Activated naive CD4-positive, alpha-beta T cell treated with anti-CD3 and anti-CD28 coated beads for 36 hours (primary cell): Measurements from ENCODE around the gene RGS16. TPM values are rescaled to one million over a fixed set of nuclear protein-coding genes. Genes with fewer than 3 reads are reported as not detected.

Experiments used
- CTCF ChIA-PET: fragments of 350-600 bp; sonication (Branson Sonifier 250); formaldehyde crosslinking; loops from one replicate; lab custom pipeline; 2021; ENCODE audit warnings: antibody characterized with exemption; lab: Charles Lee
- DNase-seq: peaks from one replicate; pipeline ENCODE4 v3.0.0-alpha.2; 2020
- H3K27ac Mint-ChIP-seq: one replicate; pipeline ENCODE4 v1.8.0; 2021; ENCODE audit warnings: mild to moderate bottlenecking, mixed read lengths
- H3K27me3 Mint-ChIP-seq: one replicate; pipeline ENCODE4 v1.8.0; 2021; ENCODE audit warnings: low read depth, mixed read lengths
- H3K36me3 Mint-ChIP-seq: one replicate; pipeline ENCODE4 v1.8.0; 2021; ENCODE audit warnings: low read depth, mixed read lengths
- H3K4me1 Mint-ChIP-seq: one replicate; pipeline ENCODE4 v1.8.0; 2021; ENCODE audit warnings: low read depth, mixed read lengths
- H3K4me3 Mint-ChIP-seq: one replicate; pipeline ENCODE4 v1.8.0; 2021; ENCODE audit warnings: mild to moderate bottlenecking, moderate library complexity, mixed read lengths
- H3K9me3 Mint-ChIP-seq: one replicate; pipeline ENCODE4 v1.8.0; 2021; ENCODE audit warnings: mixed read lengths
- intact Hi-C: fragments of 100-400 bp; cut with micrococcal nuclease; formaldehyde crosslinking; loops from one replicate; pipeline ENCODE4 v1.15.1; 2023
- total RNA-seq, 2 experiments: library from RNA; stranded (reverse); gene quantifications; one replicate each; pipeline ENCODE4 v1.2.3, GENCODE V29; 2021

The RGS16 gene, protein sequence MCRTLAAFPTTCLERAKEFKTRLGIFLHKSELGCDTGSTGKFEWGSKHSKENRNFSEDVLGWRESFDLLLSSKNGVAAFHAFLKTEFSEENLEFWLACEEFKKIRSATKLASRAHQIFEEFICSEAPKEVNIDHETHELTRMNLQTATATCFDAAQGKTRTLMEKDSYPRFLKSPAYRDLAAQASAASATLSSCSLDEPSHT
- 10 to 100 TPM; 35.3 to 37.3 TPM for total RNA-seq

GRCh38 chr1:182604175-182605164 lies at the start of gene RGS16:
TSS of gene RGS16 (minus strand) at chr1:182604389. CDS start at chr1:182604259, 130 bp downstream.
- Mint-ChIP-seq H3K4me3 (no peak within 1 kb of the TSS), H3K36me3 (no peaks in the 10 kb centered on the region), H3K9me3 (no peaks in the 10 kb centered on the region), H3K27ac (no peak within 1 kb of the TSS), H3K4me1 (peaks cover 45% of the 10 kb centered on the region), H3K27me3 (no peaks in the 10 kb centered on the region)
- CTCF ChIA-PET, result interaction anchor here (0.6 to 28.9 kb wide), 8 partner anchors 8 to 182 kb away, joined by 3 to 797 read pairs (median 5); partner anchors contain the start of gene NPL
- peak; percentile 97 for DNase-seq
- intact Hi-C loops, result loop anchor here (1.0 to 5.0 kb wide), 4 partner anchors 11 to 302 kb away; partner anchors contain the start of gene DHX9

- H3K27me3 Mint-ChIP-seq, result no peaks in the 10 kb centered on the region
- H3K9me3 Mint-ChIP-seq, result no peaks in the 10 kb centered on the region
- CTCF ChIA-PET, result interaction anchor here (0.9 to 1.4 kb wide), 2 partner anchors 59 to 128 kb away, joined by 3 to 8 read pairs; no protein-coding TSS in a partner anchor
- DNase-seq, result no peak
- no peaks in the 10 kb centered on the region for H3K36me3 Mint-ChIP-seq
- intact Hi-C loops, result no loop called here
- H3K4me3 Mint-ChIP-seq, result no peak overlapping the region
- no peak overlapping the region for H3K27ac Mint-ChIP-seq
- peaks cover 7% of the 10 kb centered on the region for H3K4me1 Mint-ChIP-seq
These were observed 49.8 kb upstream of the RGS16 start for GRCh38 chr1:182653986-182654385.

DNA sequence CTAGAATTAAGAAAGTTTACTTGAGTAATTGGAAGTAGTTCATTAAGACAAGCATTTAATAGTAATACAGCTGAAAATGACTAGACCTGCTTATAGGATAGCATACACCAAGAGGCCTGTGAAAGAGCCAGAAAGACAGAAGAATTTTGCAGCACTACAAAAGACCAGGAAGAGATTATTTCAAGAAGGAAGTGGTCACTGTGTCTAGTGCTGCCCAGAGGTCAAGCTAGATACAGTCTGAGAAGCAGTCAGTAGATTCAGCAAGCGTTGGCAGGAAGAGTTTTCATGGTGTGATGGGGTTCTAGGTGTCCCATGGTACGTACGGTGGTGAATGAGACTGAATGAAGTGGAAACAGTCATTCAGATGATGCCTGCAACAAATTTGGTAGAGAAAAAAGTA lies 48.7 kb upstream of the RGS16 start:
- no peaks in the 10 kb centered on the region for H3K36me3 Mint-ChIP-seq
- H3K27me3 Mint-ChIP-seq, result no peaks in the 10 kb centered on the region
- DNase-seq, result no peak
- intact Hi-C loops, result no loop called here
- no peaks in the 10 kb centered on the region for H3K9me3 Mint-ChIP-seq
- peaks cover 7% of the 10 kb centered on the region for H3K4me1 Mint-ChIP-seq
- H3K27ac Mint-ChIP-seq, result no peak overlapping the region
- H3K4me3 Mint-ChIP-seq, result no peak overlapping the region
- CTCF ChIA-PET, result interaction anchor here (0.7 to 1.4 kb wide), 3 partner anchors 10 to 130 kb away, joined by 3 to 8 read pairs (median 4); no protein-coding TSS in a partner anchor

DNA sequence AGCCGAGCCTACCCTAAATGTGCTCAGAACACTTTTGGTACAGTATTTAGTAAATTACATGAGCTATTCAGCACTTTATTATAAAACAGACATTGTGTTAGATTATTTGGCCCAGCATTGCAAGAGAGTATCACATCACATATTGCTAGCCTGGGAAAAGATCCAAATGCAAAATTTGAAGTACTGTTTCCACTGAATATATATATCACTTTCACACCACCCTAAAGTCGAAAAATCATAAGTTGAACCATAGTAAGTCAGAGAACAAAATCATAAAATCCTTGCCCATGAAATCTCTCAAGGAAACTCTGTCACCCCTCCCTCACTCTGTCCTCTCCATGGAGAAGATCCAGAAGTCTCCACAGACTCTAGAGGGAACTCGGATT lies 47.1 kb upstream of the RGS16 start:
- DNase-seq, result no peak
- H3K27me3 Mint-ChIP-seq, result no peaks in the 10 kb centered on the region

GRCh38 chr1:182650678-182651338 lies 46.6 kb upstream of the RGS16 start:
- DNase-seq, result no peak
- peaks cover 7% of the 10 kb centered on the region for H3K4me1 Mint-ChIP-seq
- intact Hi-C loops, result no loop called here
- H3K27ac Mint-ChIP-seq, result no peak overlapping the region
- H3K9me3 Mint-ChIP-seq, result no peaks in the 10 kb centered on the region
- H3K4me3 Mint-ChIP-seq, result no peak overlapping the region
- no peaks in the 10 kb centered on the region for H3K27me3 Mint-ChIP-seq
- CTCF ChIA-PET, result no interaction called here
- no peaks in the 10 kb centered on the region for H3K36me3 Mint-ChIP-seq

More for the DNA sequence above, 47.1 kb upstream of the RGS16 start:
- intact Hi-C loops, result no loop called here
- Mint-ChIP-seq H3K4me3 (no peak overlapping the region), H3K9me3 (no peaks in the 10 kb centered on the region), H3K4me1 (peaks cover 7% of the 10 kb centered on the region), H3K36me3 (no peaks in the 10 kb centered on the region), H3K27ac (no peak overlapping the region)
- CTCF ChIA-PET, result interaction anchor here (0.9 kb wide), 1 partner anchor 52 kb away, joined by 3 read pairs; no protein-coding TSS in a partner anchor

- Mint-ChIP-seq H3K27ac (no peak overlapping the region), H3K9me3 (no peaks in the 10 kb centered on the region), H3K4me3 (no peak overlapping the region), H3K27me3 (no peaks in the 10 kb centered on the region), H3K36me3 (no peaks in the 10 kb centered on the region), H3K4me1 (peaks cover 7% of the 10 kb centered on the region)
- intact Hi-C loops, result no loop called here
- DNase-seq, result no peak
- CTCF ChIA-PET, result interaction anchor here (0.7 kb wide), 1 partner anchor 944 kb away, joined by 3 read pairs; no protein-coding TSS in a partner anchor
These were observed 44.9 kb upstream of the RGS16 start for GRCh38 chr1:182649041-182649440.

- no peak overlapping the region for H3K27ac Mint-ChIP-seq
- CTCF ChIA-PET, result interaction anchor here (0.9 kb wide), 1 partner anchor 10 kb away, joined by 3 read pairs; no protein-coding TSS in a partner anchor
- no peak overlapping the region for H3K4me3 Mint-ChIP-seq
- H3K9me3 Mint-ChIP-seq, result no peaks in the 10 kb centered on the region
- intact Hi-C loops, result no loop called here
- H3K4me1 Mint-ChIP-seq, result peaks cover 7% of the 10 kb centered on the region
- no peaks in the 10 kb centered on the region for H3K36me3 Mint-ChIP-seq
- no peaks in the 10 kb centered on the region for H3K27me3 Mint-ChIP-seq
- DNase-seq, result no peak
These were observed 42.5 kb upstream of the RGS16 start for GRCh38 chr1:182646739-182647138.

DNA sequence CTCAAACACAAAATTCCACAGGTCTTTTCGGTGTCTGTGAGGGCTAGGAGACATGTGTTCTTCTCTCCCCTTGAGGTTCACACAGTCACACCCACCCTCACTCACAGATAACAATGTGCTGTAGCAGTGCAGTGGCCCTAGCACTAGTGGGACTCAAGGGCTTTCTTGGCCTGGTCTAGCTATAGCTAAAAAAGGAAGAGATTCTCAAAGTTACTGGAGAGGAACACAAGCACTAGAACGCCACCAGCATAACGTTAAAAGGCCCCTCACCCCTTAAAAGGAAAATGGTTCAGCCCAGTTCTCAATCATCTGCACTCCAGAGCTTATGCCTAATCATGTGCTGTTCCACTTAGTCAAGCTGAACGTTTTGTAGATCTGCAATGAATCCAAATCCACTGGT lies 40.7 kb upstream of the RGS16 start:
- H3K36me3 Mint-ChIP-seq, result no peaks in the 10 kb centered on the region
- no peaks in the 10 kb centered on the region for H3K9me3 Mint-ChIP-seq
- no peaks in the 10 kb centered on the region for H3K27me3 Mint-ChIP-seq
- H3K4me3 Mint-ChIP-seq, result no peak overlapping the region
- no peak overlapping the region for H3K27ac Mint-ChIP-seq
- CTCF ChIA-PET, result no interaction called here
- intact Hi-C loops, result no loop called here
- no peaks in the 10 kb centered on the region for H3K4me1 Mint-ChIP-seq
- no peak for DNase-seq

DNA sequence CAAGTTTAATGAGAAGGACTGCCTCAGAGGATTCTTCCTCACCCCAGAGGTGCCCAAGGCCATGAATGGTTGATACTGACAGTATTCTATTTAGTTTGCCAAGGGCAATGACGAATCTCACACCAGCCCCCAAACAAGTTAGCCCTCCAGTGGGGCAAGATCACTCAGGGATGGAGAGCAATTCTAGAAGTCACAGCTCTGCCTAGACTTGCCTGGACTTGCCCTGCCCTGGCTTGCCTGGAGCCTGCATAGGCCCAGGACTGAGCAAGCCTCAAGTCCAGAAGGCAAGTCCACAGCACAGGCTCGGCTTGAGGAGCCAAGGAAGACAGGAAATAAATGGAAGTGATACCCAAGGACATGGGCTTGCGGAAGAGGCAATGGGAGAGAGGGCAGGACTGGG lies 39.5 kb upstream of the RGS16 start:
- Mint-ChIP-seq H3K27me3 (no peaks in the 10 kb centered on the region), H3K4me3 (no peak overlapping the region), H3K36me3 (no peaks in the 10 kb centered on the region), H3K27ac (peak overlapping the region; percentile 33), H3K9me3 (no peaks in the 10 kb centered on the region), H3K4me1 (no peaks in the 10 kb centered on the region)
- CTCF ChIA-PET, result interaction anchor here (0.6 kb wide), 1 partner anchor 16 kb away, joined by 4 read pairs; no protein-coding TSS in a partner anchor
- intact Hi-C loops, result no loop called here
- DNase-seq, result no peak

DNA sequence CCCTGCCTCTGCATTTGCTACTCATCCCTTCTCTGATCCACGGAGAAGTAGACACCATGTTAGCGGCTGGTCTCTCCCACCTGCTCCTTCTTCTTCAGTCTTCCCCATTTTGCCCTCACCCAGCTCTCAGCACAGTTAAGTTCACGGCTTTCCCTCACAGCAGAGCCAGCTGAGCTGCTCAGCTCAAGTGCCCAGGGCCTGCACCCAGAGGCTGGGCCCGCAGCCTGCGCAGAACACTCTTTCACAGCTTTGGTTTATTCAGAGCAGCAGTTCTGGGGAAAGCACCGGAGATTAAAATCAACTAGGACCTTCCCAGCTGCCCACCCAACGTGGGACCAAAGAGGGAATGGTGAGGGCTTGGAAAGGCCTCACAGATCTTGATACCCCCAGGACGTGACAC lies 38.3 kb upstream of the RGS16 start:
- no peak overlapping the region for H3K27ac Mint-ChIP-seq
- CTCF ChIA-PET, result interaction anchor here (1.4 kb wide), 1 partner anchor 47 kb away, joined by 11 read pairs; no protein-coding TSS in a partner anchor

DNA sequence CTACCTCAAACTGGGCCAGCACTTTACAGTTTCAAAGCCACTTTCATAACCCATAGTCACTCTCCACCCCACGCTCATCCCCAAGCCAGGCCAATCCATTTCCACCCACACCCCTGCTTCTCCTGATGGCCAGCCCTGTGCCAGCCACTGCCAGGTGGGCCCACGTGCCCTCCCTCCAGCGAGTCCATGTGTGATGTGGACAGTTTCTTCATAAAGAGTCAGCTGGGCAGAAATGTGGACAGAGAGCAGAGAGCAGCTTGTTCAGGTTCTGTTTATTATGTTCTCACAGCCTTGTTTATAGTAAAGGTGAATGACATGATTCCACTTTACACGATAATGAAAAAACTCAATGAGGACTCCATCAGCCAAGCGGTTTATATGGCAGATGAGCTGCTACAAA lies 37.4 kb upstream of the RGS16 start:
- intact Hi-C loops, result no loop called here
- CTCF ChIA-PET, result no interaction called here
- Mint-ChIP-seq H3K4me1 (no peaks in the 10 kb centered on the region), H3K36me3 (no peaks in the 10 kb centered on the region), H3K27ac (no peak overlapping the region), H3K4me3 (no peak overlapping the region), H3K9me3 (no peaks in the 10 kb centered on the region), H3K27me3 (no peaks in the 10 kb centered on the region)
- no peak for DNase-seq

More for the DNA sequence above, 38.3 kb upstream of the RGS16 start:
- Mint-ChIP-seq H3K36me3 (no peaks in the 10 kb centered on the region), H3K27me3 (no peaks in the 10 kb centered on the region), H3K4me3 (no peak overlapping the region), H3K9me3 (no peaks in the 10 kb centered on the region), H3K4me1 (no peaks in the 10 kb centered on the region)
- intact Hi-C loops, result no loop called here
- no peak for DNase-seq

DNA sequence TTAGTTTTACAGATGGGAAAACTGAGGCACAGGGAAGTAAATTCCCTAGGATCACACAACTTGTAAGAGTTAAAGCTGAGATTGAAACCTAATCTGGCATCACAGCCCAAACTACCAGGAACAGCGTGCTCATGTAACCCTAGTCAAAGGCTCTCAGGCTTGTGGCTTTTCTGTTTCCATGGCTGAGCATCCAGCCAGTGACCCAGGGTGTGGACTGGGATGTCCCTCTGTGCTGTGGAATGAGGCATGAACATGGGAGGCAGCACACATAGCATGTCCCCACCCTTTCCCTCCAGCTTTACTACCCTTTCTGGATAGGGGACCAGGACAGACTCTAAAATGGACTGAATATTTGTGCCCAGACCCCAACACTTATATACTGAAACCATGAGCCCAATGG lies 35.1 kb upstream of the RGS16 start:
- Mint-ChIP-seq H3K4me3 (no peak overlapping the region), H3K27me3 (no peaks in the 10 kb centered on the region), H3K4me1 (no peaks in the 10 kb centered on the region), H3K27ac (no peak overlapping the region), H3K36me3 (no peaks in the 10 kb centered on the region), H3K9me3 (no peaks in the 10 kb centered on the region)
- no peak for DNase-seq
- CTCF ChIA-PET, result no interaction called here
- intact Hi-C loops, result no loop called here
